Measurements from ENCODE around the gene FOXL3. TPM values are rescaled to one million over a fixed set of nuclear protein-coding genes. Genes with fewer than 3 reads are reported as not detected.

FOXL3 gene
- total and polyA plus RNA-seq, 7 donors: not detected

DNA sequence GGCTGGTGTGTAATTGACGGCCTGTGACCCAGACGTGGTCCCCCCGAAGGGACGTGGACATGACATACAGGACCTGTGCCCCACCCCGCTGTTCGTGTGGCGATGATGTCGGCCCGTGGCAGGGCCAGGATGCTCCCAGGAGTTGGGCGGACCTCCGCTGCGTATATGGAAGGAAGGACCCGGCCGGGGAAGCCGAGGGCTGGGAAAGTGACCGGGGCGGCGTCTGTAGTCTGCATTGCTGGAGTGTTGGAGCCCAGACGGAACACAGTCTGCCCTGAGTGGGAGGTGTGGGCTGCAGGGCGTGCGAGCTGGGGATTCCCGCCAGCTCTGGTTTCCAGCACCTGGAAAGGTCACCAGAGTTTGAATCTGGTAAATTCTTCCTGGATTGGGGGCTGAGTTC is 45.0 kb upstream of the FOXL3 start:
- intact Hi-C loops (cut with DNase I): no loop called here
- Histone ChIP-seq H3K27ac (no peak overlapping the region), H3K27me3 (ENCODE audit: insufficient read depth in 3 of 3, low read length in 2 of 3) (no peaks in the 10 kb centered on the region), H3K36me3 (ENCODE audit: insufficient read depth in 1 of 2, low read depth in 1 of 2) (peaks cover 0 to 38% of the 10 kb centered on the region in 2 donors), H3K4me1 (peaks cover 12% of the 10 kb centered on the region), H3K9me3 (no peaks in the 10 kb centered on the region), H3K4me3 (no peak overlapping the region)
- TF ChIP-seq, protein P1, sequence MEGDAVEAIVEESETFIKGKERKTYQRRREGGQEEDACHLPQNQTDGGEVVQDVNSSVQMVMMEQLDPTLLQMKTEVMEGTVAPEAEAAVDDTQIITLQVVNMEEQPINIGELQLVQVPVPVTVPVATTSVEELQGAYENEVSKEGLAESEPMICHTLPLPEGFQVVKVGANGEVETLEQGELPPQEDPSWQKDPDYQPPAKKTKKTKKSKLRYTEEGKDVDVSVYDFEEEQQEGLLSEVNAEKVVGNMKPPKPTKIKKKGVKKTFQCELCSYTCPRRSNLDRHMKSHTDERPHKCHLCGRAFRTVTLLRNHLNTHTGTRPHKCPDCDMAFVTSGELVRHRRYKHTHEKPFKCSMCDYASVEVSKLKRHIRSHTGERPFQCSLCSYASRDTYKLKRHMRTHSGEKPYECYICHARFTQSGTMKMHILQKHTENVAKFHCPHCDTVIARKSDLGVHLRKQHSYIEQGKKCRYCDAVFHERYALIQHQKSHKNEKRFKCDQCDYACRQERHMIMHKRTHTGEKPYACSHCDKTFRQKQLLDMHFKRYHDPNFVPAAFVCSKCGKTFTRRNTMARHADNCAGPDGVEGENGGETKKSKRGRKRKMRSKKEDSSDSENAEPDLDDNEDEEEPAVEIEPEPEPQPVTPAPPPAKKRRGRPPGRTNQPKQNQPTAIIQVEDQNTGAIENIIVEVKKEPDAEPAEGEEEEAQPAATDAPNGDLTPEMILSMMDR (IDR thresholded peaks at IDR 0.05): no peak
- no peak for DNase-seq
- ATAC-seq: no peak
- 82 to 92% (median 84%) methylated on average over 22 of the region's 22 CpGs for WGBS, 3 donors

DNA sequence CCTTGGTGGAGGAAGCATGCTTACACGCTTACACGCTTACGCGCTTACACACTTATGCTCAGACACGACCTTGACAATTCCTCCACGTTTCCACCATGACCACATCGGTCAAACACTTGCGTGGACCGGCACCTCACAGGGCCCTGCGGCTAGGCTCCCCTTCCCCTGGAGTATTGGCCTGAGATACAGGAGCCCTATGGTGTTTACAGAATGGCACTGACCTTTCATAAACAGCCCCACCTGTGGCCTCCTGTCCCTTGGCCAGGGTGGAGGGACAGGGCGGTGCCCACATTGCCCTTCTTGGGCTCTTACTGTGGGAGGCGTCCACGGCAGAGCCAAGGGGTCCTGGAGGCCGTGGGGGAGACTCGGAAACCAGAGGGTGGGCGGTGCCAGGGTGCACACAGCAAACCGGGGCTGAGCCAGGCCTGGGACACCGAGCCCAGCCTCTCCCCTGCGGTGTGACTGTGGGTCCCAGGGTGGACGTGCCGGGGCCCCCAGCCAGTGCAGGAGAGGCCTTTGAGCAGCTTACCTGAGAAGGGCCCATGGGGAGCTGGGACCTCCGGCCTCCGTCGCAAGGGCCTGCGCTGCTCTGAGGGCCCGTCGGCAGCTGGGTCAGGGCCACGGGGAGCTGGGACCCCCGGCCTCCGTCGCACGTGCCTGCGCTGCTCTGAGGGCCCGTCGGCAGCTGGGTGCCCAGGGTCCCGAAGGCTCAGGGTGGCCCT is 44.2 kb upstream of the FOXL3 start:
- Histone ChIP-seq H3K4me1 (peaks cover 6% of the 10 kb centered on the region), H3K9me3 (no peaks in the 10 kb centered on the region), H3K4me3 (no peak overlapping the region), H3K27me3 (ENCODE audit: insufficient read depth in 3 of 3, low read length in 2 of 3) (no peaks in the 10 kb centered on the region), H3K27ac (no peak overlapping the region), H3K36me3 (ENCODE audit: insufficient read depth in 1 of 2, low read depth in 1 of 2) (peaks cover 0 to 46% of the 10 kb centered on the region in 2 donors)
- DNase-seq: no peak
- intact Hi-C loops (cut with DNase I): no loop called here
- no peak for ATAC-seq
- TF ChIP-seq, protein P1 (IDR thresholded peaks at IDR 0.05): no peak
- WGBS, 3 donors: 92 to 93% (median 93%) methylated on average over 35 to 36 of the region's 36 CpGs

- WGBS, 3 donors: 87 to 92% (median 91%) methylated on average over 18 to 22 of the region's 22 CpGs
- H3K27me3 ChIP-seq (ENCODE audit: insufficient read depth in 3 of 3, low read length in 2 of 3): no peaks in the 10 kb centered on the region
- ATAC-seq (no peak), DNase-seq (no peak)
- no peaks in the 10 kb centered on the region for H3K9me3 ChIP-seq
- intact Hi-C loops (cut with DNase I): no loop called here
- H3K4me1 ChIP-seq: no peaks in the 10 kb centered on the region
- H3K4me3 ChIP-seq: no peak overlapping the region
- peaks cover 0 to 53% of the 10 kb centered on the region in 2 donors for H3K36me3 ChIP-seq (ENCODE audit: insufficient read depth in 1 of 2, low read depth in 1 of 2)
- TF ChIP-seq, protein P1 (IDR thresholded peaks at IDR 0.05): no peak
- no peak overlapping the region for H3K27ac ChIP-seq
These were observed 43.5 kb upstream of the FOXL3 start for GRCh38 chr7:246451-246850.

GRCh38 chr7:247181-247580 is 42.8 kb upstream of the FOXL3 start:
- no peak overlapping the region for H3K4me3 ChIP-seq
- intact Hi-C loops (cut with DNase I): no loop called here
- no peaks in the 10 kb centered on the region for H3K9me3 ChIP-seq
- TF ChIP-seq, protein P1 (IDR thresholded peaks at IDR 0.05): no peak
- H3K27ac ChIP-seq: no peak overlapping the region
- 83 to 90% (median 89%) methylated on average over 12 of the region's 12 CpGs for WGBS, 3 donors
- DNase-seq: no peak
- H3K4me1 ChIP-seq: no peaks in the 10 kb centered on the region
- H3K27me3 ChIP-seq (ENCODE audit: insufficient read depth in 3 of 3, low read length in 2 of 3): no peaks in the 10 kb centered on the region
- peaks cover 0 to 60% of the 10 kb centered on the region in 2 donors for H3K36me3 ChIP-seq (ENCODE audit: insufficient read depth in 1 of 2, low read depth in 1 of 2)
- no peak for ATAC-seq

- no peak for DNase-seq
- no peaks in the 10 kb centered on the region for H3K4me1 ChIP-seq
- intact Hi-C loops (cut with DNase I): no loop called here
- H3K27me3 ChIP-seq (ENCODE audit: insufficient read depth in 3 of 3, low read length in 2 of 3): no peaks in the 10 kb centered on the region
- TF ChIP-seq, protein P1 (IDR thresholded peaks at IDR 0.05): no peak
- H3K27ac ChIP-seq: no peak overlapping the region
- no peak for ATAC-seq
- 80 to 89% (median 85%) methylated on average over 16 of the region's 16 CpGs for WGBS, 3 donors
- H3K36me3 ChIP-seq (ENCODE audit: insufficient read depth in 1 of 2, low read depth in 1 of 2): peaks cover 0 to 64% of the 10 kb centered on the region in 2 donors
- no peak overlapping the region for H3K4me3 ChIP-seq
- H3K9me3 ChIP-seq: no peaks in the 10 kb centered on the region
These were observed 42.3 kb upstream of the FOXL3 start for GRCh38 chr7:247636-248035.

Data from psoas muscle (tissue), 8 donors.